NCI-H69 (cell line): ENCODE results near the gene TBK1.

Experiments
- DNase-seq: peaks from one replicate; lab custom pipeline; 2025; lab: John Stamatoyannopoulos, UW

The TBK1 gene

DNA sequence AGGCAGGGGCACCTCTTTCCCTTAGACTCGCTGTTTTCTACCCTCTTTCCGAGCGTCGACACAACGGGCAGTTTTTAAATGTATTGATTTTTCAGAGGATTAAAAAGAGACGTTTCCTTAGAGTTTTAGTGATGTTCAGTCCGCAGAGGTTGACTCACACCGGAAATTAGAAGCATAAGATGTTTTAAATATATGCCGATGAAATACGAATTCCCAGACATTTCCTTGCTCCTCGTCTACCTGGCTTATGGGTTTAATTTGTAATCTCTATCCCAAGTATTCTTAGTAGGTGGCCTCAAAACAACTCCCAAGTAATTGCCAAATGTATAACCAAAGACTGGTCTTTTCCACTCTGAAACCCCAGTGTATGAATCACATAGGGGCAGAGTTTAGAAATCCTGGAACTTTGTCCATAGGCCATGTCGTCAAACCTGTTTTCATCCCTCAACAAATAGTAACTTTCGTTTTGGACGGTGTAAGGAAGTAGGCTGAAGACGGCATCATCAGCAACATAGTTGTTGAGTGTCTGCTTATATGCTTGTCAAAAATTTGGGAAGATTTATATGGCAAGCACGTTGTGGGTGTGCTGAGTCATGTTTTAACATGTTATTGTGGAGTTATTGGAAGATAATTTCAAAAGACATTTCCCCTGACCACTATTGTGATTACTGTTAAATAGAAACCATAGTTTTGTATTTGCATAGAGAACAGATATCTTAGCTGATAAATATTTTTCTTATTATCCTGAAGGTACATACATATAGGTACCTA lies 824 bp downstream of the TBK1 start:
- peak; percentile 70 for DNase-seq

GRCh38 chr12:64455506-64455905 lies 3.6 kb downstream of the TBK1 start:
- no peak for DNase-seq

GRCh38 chr12:64456119-64456518 lies 4.2 kb downstream of the TBK1 start:
- DNase-seq = no peak

GRCh38 chr12:64457032-64457431 lies 5.1 kb downstream of the TBK1 start:
- DNase-seq = no peak

- no peak for DNase-seq
Observed at GRCh38 chr12:64457466-64457865, 5.5 kb downstream of the TBK1 start.

- no peak for DNase-seq
Observed at GRCh38 chr12:64457923-64458322, 6.0 kb downstream of the TBK1 start.

DNA sequence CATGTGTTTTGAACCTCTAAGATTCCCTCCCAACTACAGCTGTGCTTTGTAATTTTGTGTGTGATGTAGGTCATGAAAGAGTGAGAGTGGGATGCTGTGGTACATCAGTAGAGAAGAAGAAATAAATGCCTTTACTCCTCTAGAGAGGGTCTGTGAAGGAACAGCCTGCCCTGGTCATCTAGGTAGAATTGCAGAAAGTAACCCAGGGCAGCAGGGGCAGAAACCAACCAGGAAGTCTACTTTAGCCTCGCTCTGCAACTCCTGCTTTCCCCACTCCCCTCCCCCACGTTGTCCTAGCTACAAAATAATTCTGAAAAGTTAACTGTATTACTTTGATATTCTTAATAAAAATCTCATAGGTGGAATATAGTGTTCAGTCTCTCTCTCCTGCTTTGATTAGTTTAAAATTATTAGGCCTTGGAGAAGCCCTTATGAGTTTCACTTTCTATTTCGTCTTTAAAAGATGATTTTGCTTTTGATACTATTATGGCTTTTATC lies 7.5 kb downstream of the TBK1 start:
- DNase-seq = no peak

DNA sequence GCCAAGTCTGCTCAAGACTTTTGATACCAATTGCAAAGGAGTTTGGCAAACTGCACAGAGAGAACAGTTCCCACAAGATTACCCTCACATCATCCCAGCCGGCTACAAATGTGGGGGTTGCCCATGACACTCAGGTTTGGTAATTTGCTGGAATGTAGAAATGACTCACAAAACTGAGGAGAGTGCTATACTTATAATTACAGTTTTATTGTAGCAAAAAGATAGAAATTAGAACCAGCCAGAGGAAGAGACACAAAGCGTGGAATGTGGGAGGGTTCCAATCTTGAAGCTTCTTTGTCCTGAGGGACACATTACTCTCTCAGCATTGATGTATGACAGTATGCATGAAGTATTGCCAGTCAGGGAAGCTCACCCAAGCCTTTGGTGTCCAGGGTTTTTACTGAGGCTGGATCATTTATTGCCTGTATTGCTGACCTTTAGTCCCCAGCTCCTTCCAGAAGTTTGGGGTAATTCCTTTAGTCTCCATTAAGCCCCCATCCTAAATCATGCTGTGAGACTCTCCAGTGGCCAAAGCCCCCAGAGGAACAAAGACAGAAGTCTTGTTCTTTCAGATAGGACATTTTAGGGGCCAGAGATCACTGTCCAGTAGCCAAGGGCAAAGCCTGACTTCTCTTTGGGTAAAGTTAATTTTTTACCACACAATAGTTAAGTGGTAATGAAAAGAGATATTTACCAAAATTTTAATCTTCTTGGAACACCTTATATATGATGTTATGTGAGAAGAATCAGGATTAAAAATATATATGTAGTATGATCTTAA lies 9.9 kb downstream of the TBK1 start:
- DNase-seq = peak; percentile 16

GRCh38 chr12:64466178-64466577 lies 14.3 kb downstream of the TBK1 start:
- DNase-seq = no peak

DNA sequence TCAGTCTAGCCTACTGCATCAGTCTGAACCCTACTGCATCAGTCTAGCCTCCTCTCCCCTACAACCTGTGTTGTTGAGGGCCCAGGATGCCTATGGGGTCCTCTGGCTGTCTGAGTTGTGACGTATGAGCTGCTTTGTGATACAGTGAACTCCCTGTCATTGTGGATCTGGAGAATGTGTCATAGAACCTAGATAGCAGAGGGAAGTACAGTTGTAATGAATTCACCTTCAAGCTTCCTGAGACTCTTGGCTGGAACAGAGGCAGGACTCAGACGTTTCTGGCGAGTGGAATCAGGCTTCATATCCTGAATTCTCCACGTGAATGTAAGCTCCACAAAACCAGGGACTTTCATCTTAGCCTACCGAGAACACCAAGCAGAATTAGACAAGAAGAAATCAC lies 17.0 kb downstream of the TBK1 start:
- no peak for DNase-seq

DNA sequence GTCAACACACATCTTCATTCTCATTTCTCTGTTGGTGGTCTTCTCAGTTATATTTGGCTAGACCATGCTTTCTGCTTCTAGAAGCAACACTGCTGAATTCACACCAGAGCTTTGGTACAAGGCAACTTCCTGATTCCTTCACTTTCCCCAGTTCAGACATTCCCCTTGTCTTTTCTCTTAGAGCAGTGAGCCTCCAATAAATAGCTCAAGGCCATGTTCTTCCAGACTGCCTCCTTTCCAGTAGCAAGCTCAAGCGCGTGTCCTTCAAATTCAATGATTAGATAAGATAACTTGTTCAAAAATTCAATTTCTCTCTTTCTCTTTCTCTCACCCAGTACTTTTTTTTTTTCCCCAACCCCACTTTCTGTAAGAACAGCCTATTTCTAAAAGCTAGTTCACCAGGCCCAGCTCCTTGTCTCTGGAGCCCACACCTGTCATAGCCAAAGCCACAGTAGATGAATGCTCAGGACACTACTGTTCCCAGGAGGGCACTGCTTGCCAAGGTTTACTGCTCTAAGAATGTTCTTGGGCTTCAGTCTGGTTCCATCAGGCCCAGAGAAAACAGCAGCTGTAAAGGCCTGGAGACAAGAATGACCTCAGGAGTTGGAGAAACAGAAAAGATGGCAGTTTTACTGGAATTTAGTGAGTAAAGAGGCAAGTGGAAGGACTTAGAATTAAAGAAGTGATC lies 17.7 kb downstream of the TBK1 start:
- no peak for DNase-seq

DNA sequence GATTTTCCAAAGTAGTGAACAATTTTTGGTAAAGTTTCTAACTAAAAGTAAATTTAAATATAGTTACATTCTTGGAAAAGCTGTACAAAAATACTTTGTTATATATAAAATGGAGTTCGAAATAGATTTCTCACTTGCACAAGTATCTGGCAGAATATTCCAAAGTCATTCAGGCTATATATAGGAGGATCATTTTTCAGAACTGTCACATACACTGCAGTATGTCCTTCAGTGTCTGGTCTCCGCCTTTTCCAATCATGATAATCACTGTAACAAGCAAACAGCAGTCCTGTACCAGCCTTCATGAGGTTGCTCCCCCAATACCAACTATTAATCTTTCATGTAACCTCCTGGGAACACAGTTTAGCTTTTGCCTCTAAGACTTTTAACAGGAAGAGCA lies 18.6 kb downstream of the TBK1 start:
- DNase-seq = no peak

DNA sequence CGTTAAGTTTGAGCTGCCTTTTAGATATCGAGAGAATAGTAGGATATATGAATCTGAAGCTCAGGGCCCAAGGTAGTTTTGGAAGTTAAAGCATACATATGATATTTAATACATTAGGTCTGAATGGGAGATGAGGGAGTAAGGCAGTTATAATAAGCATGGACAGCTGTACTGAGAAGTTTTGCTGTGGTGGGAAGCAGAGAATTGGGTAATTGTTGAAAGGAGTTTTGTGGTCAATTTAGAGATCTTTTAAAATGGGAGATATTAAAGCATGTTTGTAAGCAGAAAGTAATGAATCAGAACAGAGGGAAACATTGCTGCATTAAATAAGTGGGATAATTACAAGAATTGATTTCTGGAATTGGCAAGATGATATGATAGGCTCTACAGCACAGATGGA lies 21.3 kb downstream of the TBK1 start:
- no peak for DNase-seq

DNA sequence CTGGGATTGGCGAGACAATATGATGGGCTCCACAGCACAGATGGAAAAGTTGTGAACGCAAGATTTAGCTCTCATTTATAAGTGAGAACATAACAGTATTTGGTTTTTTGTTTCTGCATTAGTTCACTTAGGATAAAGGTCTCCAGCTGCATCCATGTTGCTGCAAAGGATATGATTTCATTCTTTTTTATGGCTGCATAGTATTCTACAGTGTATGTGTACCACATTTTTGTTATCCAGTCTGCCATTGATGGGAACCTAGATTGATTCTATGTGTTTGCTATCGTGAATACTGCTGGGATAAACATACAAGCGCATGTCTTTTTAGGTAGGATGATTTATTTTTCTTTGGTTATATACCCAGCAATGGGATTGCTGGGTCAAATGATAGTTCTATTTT lies 23.6 kb downstream of the TBK1 start:
- no peak for DNase-seq

DNA sequence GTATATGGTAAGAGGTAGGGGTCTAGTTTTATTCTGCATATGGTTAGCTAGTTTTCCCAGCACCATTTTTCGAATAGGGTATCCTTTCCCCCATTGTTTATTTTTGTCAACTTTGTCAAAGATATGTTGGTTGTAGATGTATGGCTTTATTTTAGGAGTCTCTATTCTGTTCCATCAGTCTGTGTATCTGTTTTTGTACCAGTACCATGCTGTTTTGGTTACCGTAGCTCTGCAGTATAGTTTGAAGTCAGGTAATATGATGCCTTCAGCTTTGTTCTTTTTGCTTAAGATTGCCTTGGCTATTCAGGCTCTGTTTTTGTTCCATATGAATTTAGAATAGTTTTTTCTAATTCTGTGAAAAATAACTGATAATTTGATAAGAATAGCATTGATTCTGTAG lies 24.9 kb downstream of the TBK1 start:
- DNase-seq = no peak

DNA sequence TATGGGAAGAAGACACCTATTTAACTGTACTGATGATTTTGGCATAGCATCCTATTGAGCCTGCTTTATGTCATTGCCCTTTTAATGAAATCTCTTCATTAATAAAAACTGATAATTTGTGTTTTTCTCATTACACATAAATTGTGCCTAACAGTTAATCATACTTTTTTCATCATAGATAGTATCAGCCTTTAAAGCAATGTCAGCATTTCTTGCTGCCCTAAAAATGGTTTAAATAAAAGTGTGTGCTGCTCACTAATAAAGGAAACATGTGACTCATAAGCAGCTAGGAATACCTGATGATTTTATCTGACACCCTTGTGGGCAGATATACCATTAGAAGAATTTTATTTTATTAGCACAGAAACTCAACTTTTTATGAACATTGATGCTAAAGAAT lies 26.7 kb downstream of the TBK1 start:
- DNase-seq = no peak

DNA sequence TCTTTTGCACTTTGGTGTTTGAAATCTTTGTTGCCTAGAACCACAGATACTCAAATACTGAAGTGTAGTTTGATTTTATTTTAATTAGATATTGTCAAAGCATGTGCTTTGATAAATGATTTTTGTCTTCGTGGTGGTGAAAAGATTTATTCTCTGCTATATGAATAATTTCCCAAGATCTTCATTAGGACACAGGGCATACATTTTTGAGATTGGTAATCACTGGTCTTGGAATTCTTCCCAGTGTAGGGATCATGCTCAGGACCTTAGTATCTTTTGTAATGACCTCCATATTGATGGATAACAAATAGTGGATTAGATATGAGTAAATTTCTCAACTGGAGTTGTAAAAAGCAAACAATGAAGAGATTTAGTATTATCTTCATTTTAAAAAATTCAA lies 28.2 kb downstream of the TBK1 start:
- DNase-seq = no peak

GRCh38 chr12:64486657-64487056 lies 34.7 kb downstream of the TBK1 start:
- DNase-seq = no peak

GRCh38 chr12:64491718-64492117 lies 39.8 kb downstream of the TBK1 start:
- no peak for DNase-seq

- no peak for DNase-seq
Observed at GRCh38 chr12:64493513-64493912, 41.6 kb downstream of the TBK1 start.

- DNase-seq = no peak
Observed at GRCh38 chr12:64494998-64495729, 43.2 kb downstream of the TBK1 start.

GRCh38 chr12:64496839-64497400 lies 45.0 kb downstream of the TBK1 start:
- no peak for DNase-seq
